MM.1S (cell line): ENCODE measurements around the gene TSEN2.

Source experiments
- CTCF ChIP-seq: fragments of 300-600 bp; sonication (generic); IDR thresholded peaks from 2 replicates; pipeline ENCODE4 v1.5.1; 2016; ENCODE audit warnings: antibody characterized with exemption, low read length, mixed read lengths
- EZH2phosphoT487 ChIP-seq: fragments of 300-600 bp; sonication (generic); IDR thresholded peaks from 2 replicates; pipeline ENCODE4 v1.6.1; 2018; ENCODE audit warnings: antibody characterized with exemption, low read length

- TF ChIP-seq CTCF (no peak), EZH2phosphoT487 (no peak)
These were observed 34.2 kb upstream of the TSEN2 start for GRCh38 chr3:12449889-12450682.
